Heart left ventricle (tissue), 13 donors: Measurements from ENCODE around the gene SHE.

ENCODE experiments used
- CTCF ChIP-seq, 12 donors: fragments of 200-600 bp; sonication (generic) in 4 of 12; IDR thresholded peaks; one replicate each; pipeline versions ENCODE4 v1.5.0 to v1.8.0; 2018 to 2022; ENCODE audit warnings: antibody characterized with exemption in 12 of 12, mild to moderate bottlenecking in 5 of 12
- POLR2A ChIP-seq, 2 donors: fragments of 450-650 bp; IDR thresholded peaks; one replicate each; pipeline ENCODE4 v1.6.1; 2017; ENCODE audit warnings: antibody characterized with exemption in 2 of 2, mild to moderate bottlenecking in 2 of 2, moderate library complexity in 2 of 2
- donor health status: ischemic (EF 13 %, LVEDD 7.1; RV severe dilation, severe dysfunction).
- donor health status: DM: no; HTN: yes; CAD: no.
- donor health status: DM: no; HTN: no; CAD: no.
- donor health status: ischemic (EF 25% LVEDD 6.9; RV normal size, moderate dysfunction).
- donor health status: ischemic (EF 25% LVEDD 5.7; RV mildly dilated, moderate dysfunction).
- donor health status: ischemic (EF 35%, LVEDD 5.7; RV mildly dilated, moderate dysfunction).
- donor health status: nonischemic (EF 11% LVEDD 7.7; RV severe dilation, severe dysfunction).
- donor health status: DM: yes; HTN: yes; CAD: no.
- donor health status: PGD.
- donor health status: ischemic (EF 29% LVEDD 5.4; RV normal size, mild dysfunction).
- donor health status: nonischemic (EF 23%, LVEDD 6.1; RV moderate dilation, normal function).

- TF ChIP-seq CTCF (IDR thresholded peaks at IDR 0.05) (no peak), POLR2A (IDR thresholded peaks at IDR 0.05) (no peak)
Measured at GRCh38 chr1:154440036-154440804, 62.0 kb downstream of the SHE start.
